Left hindlimb (tissue), 1 donor: ENCODE data around the gene WDR59.
"Not testable (repeated sequence)": the region's sequence is repeated elsewhere in the genome, so short reads cannot be mapped to it uniquely, and the experiment has no call there.

Experiments
- DNase-seq: peaks from one replicate; pipeline ENCODE4 v3.0.0-alpha.2; 2018

Gene WDR59

GRCh38 chr16:75011634-75012307, 26.8 kb upstream of the WDR59 start:
- no peak for DNase-seq

- DNase-seq = no peak
Observed at GRCh38 chr16:75010427-75010826, 25.5 kb upstream of the WDR59 start.

- DNase-seq = no peak
Observed at GRCh38 chr16:75007443-75007842, 22.5 kb upstream of the WDR59 start.

- DNase-seq = no peak
Observed at GRCh38 chr16:75005697-75006096, 20.8 kb upstream of the WDR59 start.

- DNase-seq = no peak
Observed at GRCh38 chr16:75004460-75004859, 19.5 kb upstream of the WDR59 start.

GRCh38 chr16:75003931-75004330, 19.0 kb upstream of the WDR59 start:
- no peak for DNase-seq

- DNase-seq = no peak
Observed at GRCh38 chr16:75002474-75002873, 17.6 kb upstream of the WDR59 start.

- DNase-seq = no peak
Observed at GRCh38 chr16:75000481-75001081, 15.7 kb upstream of the WDR59 start.

GRCh38 chr16:74999609-75000480, 14.9 kb upstream of the WDR59 start:
- peak; percentile 58 for DNase-seq

- peak; percentile 65 for DNase-seq
Observed at GRCh38 chr16:74999219-74999608, 14.3 kb upstream of the WDR59 start.

- DNase-seq = peak; percentile 90
Observed at GRCh38 chr16:74998481-74999218, 13.7 kb upstream of the WDR59 start, which contains the start of gene ZNRF1. Gene ZNRF1, plus strand, starts transcription at chr16:74999024. Its CDS starts 648 bp downstream, at chr16:74999672.

- DNase-seq = no peak
Observed at GRCh38 chr16:74997042-74997491, 12.1 kb upstream of the WDR59 start.

- DNase-seq = no peak
Observed at GRCh38 chr16:74995986-74996385, 11.1 kb upstream of the WDR59 start.

GRCh38 chr16:74991593-74992403, 6.9 kb upstream of the WDR59 start:
- no peak for DNase-seq

GRCh38 chr16:74991268-74991592, 6.3 kb upstream of the WDR59 start:
- no peak for DNase-seq

- DNase-seq = no peak
Observed at GRCh38 chr16:74990832-74991231, 5.9 kb upstream of the WDR59 start.

GRCh38 chr16:74989864-74990263, 4.9 kb upstream of the WDR59 start:
- DNase-seq = not testable (repeated sequence)

GRCh38 chr16:74987027-74987681, 2.2 kb upstream of the WDR59 start:
- no peak for DNase-seq

- DNase-seq = no peak
Observed at GRCh38 chr16:74984194-74984528, 762 bp downstream of the WDR59 start.

GRCh38 chr16:74982256-74982655, 2.7 kb downstream of the WDR59 start:
- no peak for DNase-seq

GRCh38 chr16:74975591-74975990, 9.3 kb downstream of the WDR59 start:
- DNase-seq = no peak

GRCh38 chr16:74973304-74973703, 11.6 kb downstream of the WDR59 start:
- no peak for DNase-seq
